Tibial nerve (tissue), 4 donors: ENCODE results near the gene SCN5A. TPM values are rescaled to one million over a fixed set of nuclear protein-coding genes. Genes with fewer than 3 reads are reported as not detected.

Experiments used
- DNase-seq, 2 donors: peaks; one replicate each; pipeline ENCODE4 v3.0.0-alpha.2; 2019; ENCODE audit warnings: low spot score in 2 of 2
- H3K27ac ChIP-seq, 4 donors: fragments of 200-600 bp; sonication (generic) in 3 of 4; one replicate each; pipeline ENCODE4 v1.5.1; 2017 to 2019; ENCODE audit warnings: mild to moderate bottlenecking in 1 of 4
- H3K27me3 ChIP-seq, 2 donors: fragments of 200-600 bp; sonication (generic) in 1 of 2; one replicate each; pipeline versions ENCODE4 v1.5.1 to v1.6.0; 2017 to 2019
- H3K36me3 ChIP-seq, 3 donors: fragments of 200-600 bp; sonication (generic); one replicate each; pipeline ENCODE4 v1.5.1; 2018 to 2019
- H3K4me1 ChIP-seq, 4 donors: fragments of 200-600 bp; sonication (generic) in 3 of 4; one replicate each; pipeline ENCODE4 v1.5.1; 2017 to 2019
- H3K4me3 ChIP-seq, 4 donors: fragments of 200-600 bp; sonication (generic) in 3 of 4; one replicate each; pipeline ENCODE4 v1.5.1; 2017 to 2019; ENCODE audit warnings: mild to moderate bottlenecking in 1 of 4, moderate library complexity in 1 of 4
- H3K9me3 ChIP-seq, 4 donors: fragments of 200-600 bp; sonication (generic) in 3 of 4; one replicate each; pipeline ENCODE4 v1.5.1; 2017 to 2019
- EP300 ChIP-seq, 2 donors: sonication (generic); formaldehyde crosslinking; IDR thresholded peaks; one replicate each; pipeline ENCODE4 v1.6.1; 2017; ENCODE audit warnings: antibody characterized with exemption in 2 of 2, mild to moderate bottlenecking in 1 of 2
- POLR2A ChIP-seq, 2 donors: fragments of 450-650 bp; IDR thresholded peaks; one replicate each; pipeline ENCODE4 v1.6.1; 2017; ENCODE audit warnings: antibody characterized with exemption in 2 of 2, mild to moderate bottlenecking in 2 of 2, moderate library complexity in 2 of 2
- WGBS, 2 donors: methylation state at CpG; one replicate each; pipeline ENCODE4 v1.1.5; 2018; 5-methylcytosine and 5-hydroxymethylcytosine counted together
- total RNA-seq, 4 donors: library from RNA; depleted of rRNA; stranded (reverse); fragments of >200 nt; gene quantifications; one replicate each; pipeline ENCODE4 v1.1.0, GENCODE V29; 2016
- TF ChIP-seq, protein P1 (sequence below), 5 experiments: fragments of 200-600 bp in 3 of 5; fragments of 450-650 bp in 2 of 5; sonication (generic) in 3 of 5; IDR thresholded peaks; one replicate each; pipeline ENCODE4 v1.5.1; 2016 to 2019; ENCODE audit warnings: antibody characterized with exemption in 5 of 5, mild to moderate bottlenecking in 3 of 5, moderate library complexity in 2 of 5

The SCN5A gene
- total RNA-seq: 1 to 10 TPM in 3 of 4 donors, under 1 TPM in 1; 0.44 to 2.7 (median 1.8) TPM

DNA sequence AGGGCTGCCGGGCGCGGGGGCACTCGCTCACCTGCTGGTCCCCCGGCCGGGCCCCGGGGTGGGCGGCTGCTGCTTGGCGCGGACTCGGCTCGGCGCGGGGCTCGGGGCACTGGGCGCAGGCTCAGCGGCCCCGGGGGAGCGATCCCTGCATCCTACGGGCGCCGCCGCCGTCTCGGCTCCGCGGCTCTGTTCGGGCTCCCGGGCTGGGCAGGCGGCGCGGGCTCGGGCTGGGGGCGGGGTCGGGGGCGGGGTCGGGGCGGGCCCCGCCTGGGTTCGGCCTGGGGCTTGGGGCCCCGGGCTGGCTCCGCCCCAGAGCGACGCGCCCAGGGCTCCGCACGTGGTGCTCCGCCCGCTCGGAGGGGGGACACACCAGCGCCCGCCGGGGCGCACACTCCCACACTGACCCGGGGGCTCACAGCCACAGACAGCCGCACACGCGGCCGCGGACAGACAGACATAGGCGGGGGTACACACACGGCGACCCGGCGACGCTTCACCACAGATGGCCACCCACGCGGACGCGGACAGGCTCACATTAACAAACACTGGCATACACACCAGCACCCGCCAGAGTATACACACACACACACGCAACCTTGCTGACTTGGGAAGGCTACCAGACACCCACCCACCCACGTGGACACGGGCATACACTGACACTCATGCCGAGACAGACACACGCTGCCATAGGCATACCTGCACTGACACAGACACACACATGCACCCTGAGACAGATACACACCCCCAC, at the start of gene SCN5A:
SCN5A (minus strand) TSS at position 188 of the 748 bp plus-strand sequence. CDS start 16,380 bp downstream, outside the sequence.
- peaks cover 0 to 25% of the 10 kb centered on the region in 2 donors for H3K27me3 ChIP-seq
- peak within 1 kb of the TSS; percentile 42 to 67 (median 53) for H3K4me3 ChIP-seq

DNA sequence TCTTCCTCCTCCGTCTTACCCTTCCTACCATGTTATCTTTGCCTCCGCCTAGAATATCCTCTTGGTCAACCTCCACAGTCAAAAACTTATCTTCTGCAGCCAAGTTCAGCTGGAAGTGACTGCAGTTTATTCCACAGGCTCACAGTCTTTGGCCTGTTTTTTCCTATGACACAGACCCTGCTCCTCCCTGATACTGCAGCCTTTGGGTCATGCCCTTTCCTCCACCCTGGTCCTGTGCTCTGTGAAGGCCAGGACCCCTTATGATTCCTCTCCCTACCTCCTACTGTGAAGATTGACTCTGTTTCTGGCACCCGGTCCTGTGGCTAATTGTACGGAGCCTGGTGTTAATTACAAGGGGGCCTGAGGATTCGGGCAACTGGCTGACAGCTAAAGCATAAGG, 49.3 kb upstream of the SCN5A start:
- TF ChIP-seq, protein P1, sequence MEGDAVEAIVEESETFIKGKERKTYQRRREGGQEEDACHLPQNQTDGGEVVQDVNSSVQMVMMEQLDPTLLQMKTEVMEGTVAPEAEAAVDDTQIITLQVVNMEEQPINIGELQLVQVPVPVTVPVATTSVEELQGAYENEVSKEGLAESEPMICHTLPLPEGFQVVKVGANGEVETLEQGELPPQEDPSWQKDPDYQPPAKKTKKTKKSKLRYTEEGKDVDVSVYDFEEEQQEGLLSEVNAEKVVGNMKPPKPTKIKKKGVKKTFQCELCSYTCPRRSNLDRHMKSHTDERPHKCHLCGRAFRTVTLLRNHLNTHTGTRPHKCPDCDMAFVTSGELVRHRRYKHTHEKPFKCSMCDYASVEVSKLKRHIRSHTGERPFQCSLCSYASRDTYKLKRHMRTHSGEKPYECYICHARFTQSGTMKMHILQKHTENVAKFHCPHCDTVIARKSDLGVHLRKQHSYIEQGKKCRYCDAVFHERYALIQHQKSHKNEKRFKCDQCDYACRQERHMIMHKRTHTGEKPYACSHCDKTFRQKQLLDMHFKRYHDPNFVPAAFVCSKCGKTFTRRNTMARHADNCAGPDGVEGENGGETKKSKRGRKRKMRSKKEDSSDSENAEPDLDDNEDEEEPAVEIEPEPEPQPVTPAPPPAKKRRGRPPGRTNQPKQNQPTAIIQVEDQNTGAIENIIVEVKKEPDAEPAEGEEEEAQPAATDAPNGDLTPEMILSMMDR (IDR thresholded peaks at IDR 0.05): no peak
- TF ChIP-seq EP300 (IDR thresholded peaks at IDR 0.05): no peak
- no peak for TF ChIP-seq POLR2A (IDR thresholded peaks at IDR 0.05)
- H3K9me3 ChIP-seq: no peaks in the 10 kb centered on the region
- DNase-seq: no peak
- WGBS, 2 donors: 55 to 62% methylated on average over 5 of the region's 5 CpGs
- no peak overlapping the region for H3K27ac ChIP-seq
- H3K4me3 ChIP-seq: no peak overlapping the region
- H3K36me3 ChIP-seq: no peaks in the 10 kb centered on the region
- H3K27me3 ChIP-seq: no peaks in the 10 kb centered on the region
- no peaks in the 10 kb centered on the region for H3K4me1 ChIP-seq

More for the DNA sequence above, at the start of gene SCN5A:
- peak within 1 kb of the TSS in 1 of 4 donors; percentile 64 for H3K27ac ChIP-seq
- 5% methylated on average over 24 to 31 of the region's 76 CpGs for WGBS, 2 donors
- no peaks in the 10 kb centered on the region for H3K36me3 ChIP-seq
- no peaks in the 10 kb centered on the region for H3K9me3 ChIP-seq
- TF ChIP-seq POLR2A (IDR thresholded peaks at IDR 0.05) (no peak), EP300 (IDR thresholded peaks at IDR 0.05) (no peak)
- TF ChIP-seq, protein P1 (IDR thresholded peaks at IDR 0.05): no peak
- peaks cover 0 to 27% (median 7%) of the 10 kb centered on the region in 4 donors for H3K4me1 ChIP-seq
- no peak for DNase-seq

DNA sequence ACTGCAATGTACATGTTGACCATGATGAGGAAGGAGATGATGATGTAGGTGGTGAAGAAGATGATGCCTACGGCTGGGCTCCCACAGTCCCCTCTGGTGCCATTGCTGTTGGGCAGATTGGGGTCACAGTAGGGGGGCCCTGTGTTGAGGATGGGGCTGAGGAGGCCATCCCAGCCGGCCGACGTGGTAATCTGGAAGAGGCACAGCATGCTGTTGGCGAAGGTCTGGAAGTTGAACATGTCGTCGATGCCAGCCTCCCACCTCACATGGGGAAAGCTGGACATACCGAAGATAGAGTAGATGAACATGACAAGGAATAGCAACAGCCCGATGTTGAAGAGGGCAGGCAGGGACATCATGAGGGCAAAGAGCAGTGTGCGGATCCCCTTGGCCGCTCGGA, 48.6 kb upstream of the SCN5A start:
- no peaks in the 10 kb centered on the region for H3K4me1 ChIP-seq
- H3K27me3 ChIP-seq: no peaks in the 10 kb centered on the region
- 93% methylated on average over 12 of the region's 12 CpGs for WGBS, 2 donors
- TF ChIP-seq EP300 (IDR thresholded peaks at IDR 0.05): no peak
- TF ChIP-seq POLR2A (IDR thresholded peaks at IDR 0.05): no peak
- TF ChIP-seq, protein P1 (IDR thresholded peaks at IDR 0.05): no peak
- DNase-seq: no peak
- no peaks in the 10 kb centered on the region for H3K9me3 ChIP-seq
- no peak overlapping the region for H3K4me3 ChIP-seq
- H3K27ac ChIP-seq: no peak overlapping the region
- no peaks in the 10 kb centered on the region for H3K36me3 ChIP-seq

DNA sequence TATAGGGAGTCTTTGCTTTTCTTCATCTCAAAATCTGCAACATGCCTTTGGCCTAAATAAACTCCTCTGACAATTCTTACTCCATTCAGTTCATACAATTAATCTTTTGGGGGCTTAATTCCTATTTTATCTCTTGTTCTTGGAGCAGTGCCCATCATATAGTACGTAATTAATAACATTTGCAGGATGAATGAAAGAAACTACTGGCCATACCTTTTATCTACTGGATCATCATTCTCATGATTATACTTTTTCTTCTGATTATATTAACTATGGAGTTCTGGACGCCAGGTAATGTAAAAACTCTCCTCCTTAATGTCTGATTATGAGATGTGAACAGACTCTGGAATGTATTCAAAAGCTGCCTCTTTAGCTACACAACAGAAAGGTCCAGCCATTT, 46.5 kb upstream of the SCN5A start:
- no peaks in the 10 kb centered on the region for H3K4me1 ChIP-seq
- no peaks in the 10 kb centered on the region for H3K36me3 ChIP-seq
- H3K4me3 ChIP-seq: no peak overlapping the region
- no peak overlapping the region for H3K27ac ChIP-seq
- H3K9me3 ChIP-seq: no peaks in the 10 kb centered on the region
- DNase-seq: no peak
- WGBS, 2 donors: 64 to 68% methylated on average over 2 of the region's 2 CpGs
- no peak for TF ChIP-seq EP300 (IDR thresholded peaks at IDR 0.05)
- TF ChIP-seq POLR2A (IDR thresholded peaks at IDR 0.05): no peak
- TF ChIP-seq, protein P1 (IDR thresholded peaks at IDR 0.05): no peak
- H3K27me3 ChIP-seq: no peaks in the 10 kb centered on the region

DNA sequence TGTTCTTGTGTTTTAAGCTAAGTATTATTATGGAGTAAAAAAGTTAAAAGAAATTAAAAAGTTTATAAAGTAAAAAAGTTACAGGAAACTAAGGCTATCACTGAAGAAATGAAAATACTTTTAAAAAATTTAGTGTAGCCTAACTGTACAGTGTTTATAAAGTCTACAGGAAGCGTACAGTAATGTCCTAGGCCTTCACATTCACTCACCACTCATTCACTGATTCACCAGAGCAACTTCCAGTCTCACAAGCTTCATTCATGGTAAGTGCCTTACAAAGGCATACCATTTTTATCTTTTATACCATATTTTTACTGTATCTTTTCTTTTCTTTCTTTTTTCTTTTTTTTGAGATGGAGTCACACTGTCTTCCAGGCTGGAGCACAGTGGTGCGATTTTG, 40.7 kb upstream of the SCN5A start:
- H3K36me3 ChIP-seq: no peaks in the 10 kb centered on the region
- no peak overlapping the region for H3K27ac ChIP-seq
- TF ChIP-seq, protein P1 (IDR thresholded peaks at IDR 0.05): no peak
- TF ChIP-seq EP300 (IDR thresholded peaks at IDR 0.05): no peak
- TF ChIP-seq POLR2A (IDR thresholded peaks at IDR 0.05): no peak
- H3K9me3 ChIP-seq: no peaks in the 10 kb centered on the region
- no peaks in the 10 kb centered on the region for H3K4me1 ChIP-seq
- H3K27me3 ChIP-seq: no peaks in the 10 kb centered on the region
- no peak for DNase-seq
- H3K4me3 ChIP-seq: no peak overlapping the region
- WGBS, 2 donors: 82 to 95% methylated on average over 2 of the region's 2 CpGs
